Neural cell (in vitro differentiated cells): ENCODE measurements around the gene SHISAL1. TPM values are rescaled to one million over a fixed set of nuclear protein-coding genes. Genes with fewer than 3 reads are reported as not detected.

Source experiments
- H2AFZ ChIP-seq: fragments of 200-600, 300-800 bp; sonication (generic), shearing (Covaris generic); 2 replicates; pipeline ENCODE4 v1.6.0; 2014; ENCODE audit warnings: low read depth, mild to moderate bottlenecking, antibody characterized with exemption, low read length, moderate library complexity
- H3F3A ChIP-seq: fragments of 200-600 bp; shearing (Covaris generic); 2 replicates; pipeline ENCODE4 v1.6.1; 2016; ENCODE audit warnings: mild to moderate bottlenecking, moderate library complexity, mixed read lengths, antibody characterized with exemption, low read length; ENCODE audit not compliant: insufficient read depth, poor library complexity, severe bottlenecking
- H3K27ac ChIP-seq: fragments of 200-600, 300-800 bp; sonication (generic), shearing (Covaris generic); 2 replicates; pipeline ENCODE4 v1.5.1; 2014; ENCODE audit warnings: mild to moderate bottlenecking, low read length, moderate library complexity
- H3K27me3 ChIP-seq: fragments of 300-800, 200-600 bp; sonication (generic), shearing (Covaris generic); 2 replicates; pipeline ENCODE4 v1.6.0; 2014; ENCODE audit warnings: mild to moderate bottlenecking, low read depth, low read length, moderate library complexity; ENCODE audit not compliant: insufficient read depth
- H3K36me3 ChIP-seq: fragments of 300-800, 200-600 bp; sonication (generic), shearing (Covaris generic); 2 replicates; pipeline ENCODE4 v1.5.1; 2014; ENCODE audit warnings: mild to moderate bottlenecking, antibody characterized with exemption, low read length, moderate library complexity; ENCODE audit not compliant: insufficient read depth
- H3K4me2 ChIP-seq: fragments of 300-800, 200-600 bp; sonication (generic), shearing (Covaris generic); 2 replicates; pipeline ENCODE4 v1.6.0; 2014; ENCODE audit warnings: mild to moderate bottlenecking, low read length
- H3K4me3 ChIP-seq: fragments of 300-800, 200-600 bp; sonication (generic), shearing (Covaris generic); 2 replicates; pipeline ENCODE4 v1.5.1; 2014; ENCODE audit warnings: mild to moderate bottlenecking, low read length, moderate library complexity
- H3K79me2 ChIP-seq: fragments of 200-600 bp; shearing (Covaris generic); replicated peaks from 2 replicates; pipeline ENCODE4 v1.6.0; 2014; ENCODE audit warnings: mild to moderate bottlenecking, low read length, moderate library complexity; ENCODE audit not compliant: insufficient read depth
- H3K9ac ChIP-seq: fragments of 300-800, 200-600 bp; sonication (generic), shearing (Covaris generic); 2 replicates; pipeline ENCODE4 v1.6.1; 2016; ENCODE audit warnings: mild to moderate bottlenecking, low read length, mixed read lengths
- H3K9me2 ChIP-seq: fragments of 200-600 bp; shearing (Covaris generic); 2 replicates; pipeline ENCODE4 v1.6.1; 2016; ENCODE audit warnings: mild to moderate bottlenecking, low read length, mixed read lengths; ENCODE audit not compliant: insufficient read depth
- H3K9me3 ChIP-seq: fragments of 200-600, 300-800 bp; sonication (generic), shearing (Covaris generic); 2 replicates; pipeline ENCODE4 v1.6.1; 2016; ENCODE audit warnings: mild to moderate bottlenecking, mixed run types, low read length, moderate library complexity, mixed read lengths
- H4K20me1 ChIP-seq: fragments of 200-600 bp; shearing (Covaris generic); 2 replicates; pipeline ENCODE4 v1.6.1; 2016; ENCODE audit warnings: mild to moderate bottlenecking, mixed run types; ENCODE audit not compliant: insufficient read depth
- CTCF ChIP-seq: fragments of 450-650 bp; IDR thresholded peaks from 2 replicates; pipeline ENCODE4 v1.5.1; 2014; ENCODE audit warnings: antibody characterized with exemption, mild to moderate bottlenecking, moderate library complexity; ENCODE audit not compliant: poor library complexity, severe bottlenecking
- EP300 ChIP-seq: fragments of 450-650 bp; conservative IDR thresholded peaks from 2 replicates; pipeline ENCODE4 v1.6.1; 2014; ENCODE audit warnings: antibody characterized with exemption, mild to moderate bottlenecking, moderate library complexity; ENCODE audit not compliant: poor library complexity, severe bottlenecking
- EZH2 ChIP-seq: fragments of 200-600, 300-800 bp; shearing (Covaris generic), sonication (generic); IDR thresholded peaks from 2 replicates; pipeline ENCODE4 v1.6.1; 2014; ENCODE audit warnings: antibody characterized with exemption, low read length, borderline replicate concordance, mild to moderate bottlenecking; ENCODE audit not compliant: insufficient read depth, poor library complexity, severe bottlenecking
- MXI1 ChIP-seq: fragments of 450-650 bp; conservative IDR thresholded peaks from 2 replicates; pipeline ENCODE4 v1.6.1; 2014; ENCODE audit warnings: antibody characterized with exemption, mild to moderate bottlenecking; ENCODE audit not compliant: poor library complexity, severe bottlenecking
- POLR2AphosphoS5 ChIP-seq: IDR thresholded peaks from 2 replicates; pipeline ENCODE4 v1.6.1; 2012
- RAD21 ChIP-seq: fragments of 450-650 bp; conservative IDR thresholded peaks from 2 replicates; pipeline ENCODE4 v1.6.1; 2014; ENCODE audit warnings: antibody characterized with exemption, mild to moderate bottlenecking, moderate library complexity
- REST ChIP-seq: IDR thresholded peaks from 2 replicates; pipeline ENCODE4 v1.6.1; 2012; ENCODE audit warnings: borderline replicate concordance
- SMC3 ChIP-seq: fragments of 450-650 bp; conservative IDR thresholded peaks from 2 replicates; pipeline ENCODE4 v1.6.1; 2014; ENCODE audit warnings: antibody characterized with exemption, mild to moderate bottlenecking, moderate library complexity; ENCODE audit not compliant: poor library complexity
- TAF1 ChIP-seq: IDR thresholded peaks from 2 replicates; pipeline ENCODE4 v1.6.1; 2012; ENCODE audit warnings: low read depth
- polyA plus RNA-seq: library from polyadenylated mRNA; depleted of rRNA; stranded (reverse); fragments of >200 nt; gene quantifications from 2 replicates; pipeline ENCODE4 v1.2.3, GENCODE V29; 2014

The SHISAL1 gene
- polyA plus RNA-seq, 1 donor from 2014 or later, result 15.4 TPM

GRCh38 chr22:44215287-44215686 is 97.5 kb downstream of the SHISAL1 start:
- H3K79me2 ChIP-seq, result no peaks in the 10 kb centered on the region
- H2AFZ ChIP-seq, result no peak overlapping the region
- no peaks in the 10 kb centered on the region for H4K20me1 ChIP-seq
- H3K4me3 ChIP-seq, result no peak overlapping the region
- TF ChIP-seq REST (no peak), RAD21 (no peak), EZH2 (no peak), POLR2AphosphoS5 (no peak), CTCF (no peak)
- no peak overlapping the region for H3K27ac ChIP-seq
- no peaks in the 10 kb centered on the region for H3K9me2 ChIP-seq
- H3F3A ChIP-seq, result no peaks in the 10 kb centered on the region
- H3K9ac ChIP-seq, result no peak overlapping the region
- H3K36me3 ChIP-seq, result no peaks in the 10 kb centered on the region
- H3K4me2 ChIP-seq, result no peak overlapping the region
- H3K9me3 ChIP-seq, result no peaks in the 10 kb centered on the region
- no peaks in the 10 kb centered on the region for H3K27me3 ChIP-seq

- H3K4me2 ChIP-seq, result no peak overlapping the region
Observed at GRCh38 chr22:44214764-44215163, 98.0 kb downstream of the SHISAL1 start.

More at GRCh38 chr22:44214764-44215163, 98.0 kb downstream of the SHISAL1 start:
- no peaks in the 10 kb centered on the region for H4K20me1 ChIP-seq
- H3K4me3 ChIP-seq, result no peak overlapping the region
- H3F3A ChIP-seq, result no peaks in the 10 kb centered on the region
- TF ChIP-seq RAD21 (no peak), CTCF (no peak), EZH2 (no peak), REST (no peak), TAF1 (no peak), SMC3 (no peak), POLR2AphosphoS5 (no peak), MXI1 (no peak), EP300 (no peak)
- no peak overlapping the region for H3K27ac ChIP-seq
- H3K9me2 ChIP-seq, result no peaks in the 10 kb centered on the region
- no peaks in the 10 kb centered on the region for H3K27me3 ChIP-seq
- H3K36me3 ChIP-seq, result no peaks in the 10 kb centered on the region
- no peaks in the 10 kb centered on the region for H3K79me2 ChIP-seq
- H3K9me3 ChIP-seq, result peaks cover 5% of the 10 kb centered on the region
- H3K9ac ChIP-seq, result no peak overlapping the region
- no peak overlapping the region for H2AFZ ChIP-seq
